ENCODE results near the gene BPIFB1. TPM values are rescaled to one million over a fixed set of nuclear protein-coding genes. Genes with fewer than 3 reads are reported as not detected.

Gene BPIFB1
- total and polyA plus RNA-seq, 2 donors from 2014 or later = not detected

- H3K27ac ChIP-seq (ENCODE audit: low read depth in 2 of 2, low read length in 2 of 2) = no peak overlapping the region
- FAIRE-seq (no peak), DNase-seq (no peak)
- H3K4me1 ChIP-seq (ENCODE audit: control insufficient read depth in 2 of 3, insufficient read depth in 2 of 3, low read depth in 1 of 3, low read length in 3 of 3) = no peaks in the 10 kb centered on the region
- no peak overlapping the region for H3K9ac ChIP-seq (ENCODE audit: low read length in 3 of 3)
- no peaks in the 10 kb centered on the region for H3K27me3 ChIP-seq (ENCODE audit: control insufficient read depth, insufficient read depth, low read length)
- intact Hi-C loops (cut with DNase I) = no loop called here
- H3K4me3 ChIP-seq (ENCODE audit: low read length in 3 of 3) = no peak overlapping the region
- TF ChIP-seq CTCF (IDR thresholded peaks at IDR 0.05; ENCODE audit: borderline replicate concordance, extremely low read depth, insufficient read depth) = no peak
- H3K9me3 ChIP-seq (ENCODE audit: control insufficient read depth in 2 of 3, insufficient read depth in 1 of 3, low read length in 3 of 3) = no peaks in the 10 kb centered on the region
- H3K36me3 ChIP-seq (ENCODE audit: control insufficient read depth in 2 of 3, insufficient read depth in 3 of 3, low read length in 3 of 3) = no peaks in the 10 kb centered on the region
These were observed 21.5 kb upstream of the BPIFB1 start for GRCh38 chr20:33261465-33261864.

- TF ChIP-seq CTCF (IDR thresholded peaks at IDR 0.05; ENCODE audit: borderline replicate concordance, extremely low read depth, insufficient read depth) = peak; percentile 71
- no peaks in the 10 kb centered on the region for H3K27me3 ChIP-seq (ENCODE audit: control insufficient read depth, insufficient read depth, low read length)
- no peaks in the 10 kb centered on the region for H3K9me3 ChIP-seq (ENCODE audit: control insufficient read depth in 2 of 3, insufficient read depth in 1 of 3, low read length in 3 of 3)
- H3K4me3 ChIP-seq (ENCODE audit: low read length in 3 of 3) = no peak overlapping the region
- DNase-seq (peak in 4 of 5 donors; percentile 40 to 77 (median 61)), FAIRE-seq (no peak)
- H3K9ac ChIP-seq (ENCODE audit: low read length in 3 of 3) = no peak overlapping the region
- no peaks in the 10 kb centered on the region for H3K4me1 ChIP-seq (ENCODE audit: control insufficient read depth in 2 of 3, insufficient read depth in 2 of 3, low read depth in 1 of 3, low read length in 3 of 3)
- intact Hi-C loops (cut with DNase I) = no loop called here
- H3K36me3 ChIP-seq (ENCODE audit: control insufficient read depth in 2 of 3, insufficient read depth in 3 of 3, low read length in 3 of 3) = no peaks in the 10 kb centered on the region
- no peak overlapping the region for H3K27ac ChIP-seq (ENCODE audit: low read depth in 2 of 2, low read length in 2 of 2)
These were observed 20.4 kb upstream of the BPIFB1 start for GRCh38 chr20:33262658-33263065.

- Histone ChIP-seq H3K4me1 (ENCODE audit: control insufficient read depth in 2 of 3, insufficient read depth in 2 of 3, low read depth in 1 of 3, low read length in 3 of 3) (no peaks in the 10 kb centered on the region), H3K36me3 (ENCODE audit: control insufficient read depth in 2 of 3, insufficient read depth in 3 of 3, low read length in 3 of 3) (no peaks in the 10 kb centered on the region), H3K9me3 (ENCODE audit: control insufficient read depth in 2 of 3, insufficient read depth in 1 of 3, low read length in 3 of 3) (no peaks in the 10 kb centered on the region), H3K27ac (ENCODE audit: low read depth in 2 of 2, low read length in 2 of 2) (no peak overlapping the region), H3K27me3 (ENCODE audit: control insufficient read depth, insufficient read depth, low read length) (no peaks in the 10 kb centered on the region), H3K4me3 (ENCODE audit: low read length in 3 of 3) (no peak overlapping the region), H3K9ac (ENCODE audit: low read length in 3 of 3) (no peak overlapping the region)
- no peak for DNase-seq
- FAIRE-seq = no peak
- intact Hi-C loops (cut with DNase I) = no loop called here
- no peak for TF ChIP-seq CTCF (IDR thresholded peaks at IDR 0.05; ENCODE audit: borderline replicate concordance, extremely low read depth, insufficient read depth)
These were observed 19.2 kb upstream of the BPIFB1 start for GRCh38 chr20:33263784-33264183.

- no peak for FAIRE-seq
- intact Hi-C loops (cut with DNase I) = no loop called here
- H3K9ac ChIP-seq (ENCODE audit: low read length in 3 of 3) = no peak overlapping the region
- no peak for DNase-seq
- H3K9me3 ChIP-seq (ENCODE audit: control insufficient read depth in 2 of 3, insufficient read depth in 1 of 3, low read length in 3 of 3) = no peaks in the 10 kb centered on the region
- H3K4me1 ChIP-seq (ENCODE audit: control insufficient read depth in 2 of 3, insufficient read depth in 2 of 3, low read depth in 1 of 3, low read length in 3 of 3) = no peaks in the 10 kb centered on the region
- no peak for TF ChIP-seq CTCF (IDR thresholded peaks at IDR 0.05; ENCODE audit: borderline replicate concordance, extremely low read depth, insufficient read depth)
- no peaks in the 10 kb centered on the region for H3K27me3 ChIP-seq (ENCODE audit: control insufficient read depth, insufficient read depth, low read length)
- no peak overlapping the region for H3K27ac ChIP-seq (ENCODE audit: low read depth in 2 of 2, low read length in 2 of 2)
- no peak overlapping the region for H3K4me3 ChIP-seq (ENCODE audit: low read length in 3 of 3)
- no peaks in the 10 kb centered on the region for H3K36me3 ChIP-seq (ENCODE audit: control insufficient read depth in 2 of 3, insufficient read depth in 3 of 3, low read length in 3 of 3)
These were observed 15.3 kb upstream of the BPIFB1 start for GRCh38 chr20:33267701-33268100.
